Ramos (cell line): ENCODE data around the gene AQP10.
"Not testable (repeated sequence)": the region's sequence is repeated elsewhere in the genome, so short reads cannot be mapped to it uniquely, and the experiment has no call there.

Source experiments
- in situ Hi-C: fragments of 300-500 bp; cut with MboI; formaldehyde crosslinking; loops from one replicate; pipeline ENCODE4 v1.14.3; 2022; ENCODE audit warnings: low sequenced_read_pairs; ENCODE audit not compliant: unreplicated experiment

Gene AQP10, protein sequence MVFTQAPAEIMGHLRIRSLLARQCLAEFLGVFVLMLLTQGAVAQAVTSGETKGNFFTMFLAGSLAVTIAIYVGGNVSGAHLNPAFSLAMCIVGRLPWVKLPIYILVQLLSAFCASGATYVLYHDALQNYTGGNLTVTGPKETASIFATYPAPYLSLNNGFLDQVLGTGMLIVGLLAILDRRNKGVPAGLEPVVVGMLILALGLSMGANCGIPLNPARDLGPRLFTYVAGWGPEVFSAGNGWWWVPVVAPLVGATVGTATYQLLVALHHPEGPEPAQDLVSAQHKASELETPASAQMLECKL

DNA sequence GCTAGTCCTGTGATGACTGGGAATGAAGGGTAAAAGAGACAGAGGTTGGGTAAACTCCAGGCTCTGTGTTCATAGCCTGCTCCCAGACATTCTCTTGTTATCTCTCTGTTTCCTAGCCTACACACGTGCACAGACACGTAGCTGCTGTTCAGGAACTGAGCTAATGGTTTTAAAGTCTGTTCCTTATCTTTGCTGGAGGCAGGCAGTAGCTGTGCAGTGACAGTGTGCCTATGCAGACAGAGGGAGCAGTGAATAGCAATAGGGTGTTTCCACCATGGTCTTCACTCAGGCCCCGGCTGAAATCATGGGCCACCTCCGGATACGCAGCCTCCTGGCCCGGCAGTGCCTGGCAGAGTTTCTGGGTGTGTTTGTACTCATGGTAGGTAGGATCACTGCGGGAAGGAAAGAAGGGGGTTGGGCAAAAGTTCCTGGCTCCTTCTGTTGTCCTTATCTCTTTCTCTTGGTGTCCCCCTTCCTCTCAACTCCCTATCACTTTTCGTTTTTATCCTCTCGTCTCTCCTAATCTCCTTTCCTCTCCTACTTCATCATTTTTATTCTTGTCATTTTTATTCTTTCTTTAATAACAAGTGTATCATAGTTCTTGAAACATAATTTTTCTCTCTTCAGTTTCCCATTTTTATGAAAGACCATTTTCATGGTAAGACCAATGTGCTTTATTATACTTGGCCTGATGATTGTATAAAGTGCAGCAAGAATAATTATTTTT is at the start of gene AQP10:
Gene AQP10 (plus strand): TSS at position 212 of the 727 bp plus-strand sequence. CDS start 63 bp downstream, at position 275.
- in situ Hi-C loops = no loop called here

DNA sequence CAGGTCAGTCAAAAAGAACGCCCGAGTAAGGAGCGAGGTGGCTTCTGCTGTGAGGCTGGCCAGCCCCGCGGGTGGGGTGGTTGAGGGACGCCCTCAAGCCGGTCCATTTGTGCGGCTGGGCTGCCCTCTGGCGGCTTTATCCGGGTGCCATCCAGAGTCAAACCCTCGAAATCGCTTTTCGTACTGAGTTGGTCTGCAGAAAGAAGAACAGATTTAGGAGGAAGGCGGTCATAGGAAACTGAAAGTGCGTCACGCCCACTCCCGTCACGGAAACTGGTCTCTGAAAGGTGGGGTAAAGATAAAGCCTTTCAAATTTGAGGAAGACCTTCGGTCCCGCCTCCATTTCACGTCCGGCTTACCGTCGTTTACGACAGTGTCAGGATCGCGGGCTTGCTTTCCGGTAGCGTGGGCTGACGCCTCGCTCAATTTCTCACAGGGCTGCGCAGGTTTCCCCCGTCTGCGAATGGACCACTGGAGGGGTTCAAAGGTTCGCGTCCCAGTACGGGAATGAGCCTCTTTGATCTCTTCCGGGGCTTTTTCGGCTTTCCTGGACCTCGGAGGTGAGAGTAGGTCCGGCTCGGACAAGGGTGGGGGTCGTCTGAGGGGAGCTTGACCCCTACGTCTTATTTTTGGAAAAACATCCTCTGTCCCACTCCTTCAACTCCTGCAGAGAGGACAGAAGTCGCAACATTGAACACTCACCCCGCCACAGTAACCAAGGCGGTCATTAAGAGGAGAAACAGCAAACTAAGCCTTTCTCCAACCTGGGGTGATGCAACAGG is 48.5 kb upstream of the AQP10 start, which contains the start of gene HAX1:
Gene HAX1 (plus strand): TSS at position 413 of the 782 bp plus-strand sequence. CDS start 95 bp downstream, at position 508.
- in situ Hi-C loops = loop anchor here (5.0 to 10.0 kb wide), 2 partner anchors 80 to 608 kb away; partner anchors contain the start of gene TPM3

DNA sequence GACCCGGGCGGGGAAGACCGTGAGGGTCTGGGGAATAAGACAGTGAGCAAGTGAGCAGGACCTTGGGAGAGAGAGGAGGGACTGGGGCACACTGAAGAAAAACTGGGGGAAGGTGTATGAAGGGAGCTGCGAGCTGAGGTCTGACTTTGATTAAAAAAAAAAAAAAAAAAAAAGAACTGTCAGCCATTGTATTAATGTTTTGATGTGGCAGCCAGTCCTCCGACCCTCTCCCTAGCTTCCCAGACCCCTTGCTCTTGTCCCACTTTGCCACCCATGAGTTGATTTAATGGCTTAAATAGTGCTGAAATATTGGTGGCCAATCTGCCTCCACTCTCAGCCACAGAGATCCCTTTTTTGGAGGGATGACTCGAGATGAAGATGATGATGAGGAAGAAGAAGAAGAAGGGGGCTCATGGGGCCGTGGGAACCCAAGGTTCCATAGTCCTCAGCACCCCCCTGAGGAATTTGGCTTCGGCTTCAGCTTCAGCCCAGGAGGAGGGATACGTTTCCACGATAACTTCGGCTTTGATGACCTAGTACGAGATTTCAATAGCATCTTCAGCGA is 47.8 kb upstream of the AQP10 start:
- in situ Hi-C loops = loop anchor here (5.0 to 10.0 kb wide), 2 partner anchors 81 to 608 kb away; partner anchors contain the start of gene TPM3

DNA sequence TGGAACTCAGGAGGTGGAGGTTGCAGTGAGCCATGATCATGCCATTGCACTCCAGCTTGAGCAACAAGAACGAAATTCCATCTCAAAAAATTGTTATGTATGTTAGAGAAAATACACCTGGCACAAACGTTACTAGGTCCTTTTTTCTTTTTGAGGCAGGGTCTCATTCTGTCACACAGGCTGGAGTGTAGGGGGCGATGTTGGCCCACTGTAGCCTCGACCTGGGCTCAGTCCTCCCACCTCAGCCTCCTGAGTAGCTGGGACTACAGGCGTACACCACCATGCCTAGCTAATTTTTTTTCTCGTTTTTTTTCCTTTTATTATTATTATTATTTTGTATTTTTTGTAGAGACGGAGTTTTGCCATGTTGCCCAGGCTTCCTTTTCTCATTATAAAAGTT is 44.1 kb upstream of the AQP10 start:
- in situ Hi-C loops = loop anchor here (10.0 kb wide), 1 partner anchor 612 kb away; no protein-coding TSS in a partner anchor

DNA sequence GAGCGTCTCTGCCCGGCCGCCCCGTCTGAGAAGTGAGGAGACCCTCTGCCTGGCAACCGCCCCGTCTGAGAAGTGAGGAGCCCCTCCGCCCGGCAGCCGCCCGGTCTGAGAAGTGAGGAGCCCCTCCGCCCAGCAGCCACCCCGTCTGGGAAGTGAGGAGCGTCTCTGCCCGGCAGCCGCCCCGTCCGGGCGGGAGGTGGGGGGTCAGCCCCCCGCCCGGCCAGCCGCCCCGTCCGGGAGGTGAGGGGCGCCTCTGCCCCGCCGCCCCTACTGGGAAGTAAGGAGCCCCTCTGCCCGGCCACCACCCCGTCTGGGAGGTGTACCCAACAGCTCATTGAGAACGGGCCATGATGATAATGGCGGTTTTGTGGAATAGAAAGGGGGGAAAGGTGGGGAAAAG is 33.3 kb upstream of the AQP10 start:
- in situ Hi-C loops = not testable (repeated sequence)

DNA sequence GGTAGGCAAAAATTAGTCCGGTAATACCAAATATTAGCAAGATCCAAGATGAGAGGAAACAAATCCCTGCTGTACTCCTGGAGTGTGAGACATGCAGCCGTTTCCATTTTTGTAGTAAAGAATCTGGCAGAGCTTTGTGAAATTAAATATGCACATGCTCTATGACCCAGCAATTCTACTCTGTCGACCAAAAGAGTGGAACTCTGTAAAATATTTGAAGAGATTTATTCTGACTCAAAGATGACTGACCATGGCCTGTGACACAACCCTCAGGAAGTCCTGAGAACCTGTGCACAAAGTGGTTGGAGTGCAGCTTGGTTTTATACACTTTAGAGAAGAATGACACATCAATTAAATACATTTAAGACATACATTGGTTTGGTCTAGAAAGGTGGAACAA is 32.2 kb upstream of the AQP10 start:
- in situ Hi-C loops = no loop called here

DNA sequence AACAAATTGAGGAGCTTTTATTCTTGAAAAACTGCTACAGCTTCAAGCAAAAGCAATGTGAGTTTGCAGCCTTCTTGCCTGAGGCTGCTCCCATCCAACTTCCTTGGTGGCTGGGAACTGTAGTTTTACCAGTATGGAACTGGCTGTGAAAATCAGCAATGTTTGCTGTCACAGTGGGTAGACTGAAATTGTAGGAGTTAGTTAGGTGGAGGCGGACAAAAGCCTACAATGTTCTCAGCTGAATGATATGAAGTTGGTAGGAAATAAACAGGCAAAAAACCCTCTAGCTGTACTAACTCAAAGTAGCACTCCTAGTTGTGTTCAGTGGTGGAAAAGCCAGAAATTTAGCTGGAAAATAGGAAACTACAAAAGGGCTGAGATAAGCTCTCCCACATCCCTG is 30.0 kb upstream of the AQP10 start:
- in situ Hi-C loops = no loop called here

DNA sequence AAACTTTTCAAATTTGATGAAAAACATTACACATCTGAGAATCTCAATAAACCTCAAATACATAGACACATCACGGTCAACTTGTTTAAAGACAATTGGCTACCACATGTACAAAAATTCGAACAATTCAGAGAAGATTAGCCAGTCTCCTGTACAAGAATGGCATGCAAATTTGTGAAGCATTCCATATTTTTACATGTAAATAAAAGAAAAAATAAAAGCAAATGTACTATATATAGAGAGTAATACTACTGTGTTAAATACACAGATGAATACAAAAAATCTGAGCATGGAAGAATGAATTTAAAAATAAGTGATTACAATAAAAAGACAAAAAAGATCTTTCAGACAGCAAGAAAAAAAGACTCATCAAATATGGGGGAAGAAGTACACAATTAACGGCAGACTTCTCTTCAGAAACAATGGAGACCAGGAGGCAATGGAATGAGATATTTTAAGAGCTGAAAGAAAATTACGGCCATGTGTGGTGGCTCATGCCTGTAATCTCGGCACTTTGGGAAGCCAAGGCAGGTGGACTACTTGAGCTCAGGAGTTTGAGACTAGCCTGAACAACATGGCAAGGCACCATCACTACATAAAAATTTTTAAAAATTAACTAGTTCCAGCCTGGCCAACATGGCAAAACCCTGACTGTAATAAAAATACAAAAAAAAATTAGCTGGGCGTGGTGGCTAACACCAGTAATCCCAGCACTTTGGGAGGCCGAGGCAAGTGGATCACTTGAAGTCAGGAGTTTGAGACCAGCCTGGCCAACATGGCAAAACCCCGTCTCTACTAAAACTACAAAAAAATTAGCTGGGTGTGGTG is 25.3 kb upstream of the AQP10 start:
- in situ Hi-C loops = no loop called here

DNA sequence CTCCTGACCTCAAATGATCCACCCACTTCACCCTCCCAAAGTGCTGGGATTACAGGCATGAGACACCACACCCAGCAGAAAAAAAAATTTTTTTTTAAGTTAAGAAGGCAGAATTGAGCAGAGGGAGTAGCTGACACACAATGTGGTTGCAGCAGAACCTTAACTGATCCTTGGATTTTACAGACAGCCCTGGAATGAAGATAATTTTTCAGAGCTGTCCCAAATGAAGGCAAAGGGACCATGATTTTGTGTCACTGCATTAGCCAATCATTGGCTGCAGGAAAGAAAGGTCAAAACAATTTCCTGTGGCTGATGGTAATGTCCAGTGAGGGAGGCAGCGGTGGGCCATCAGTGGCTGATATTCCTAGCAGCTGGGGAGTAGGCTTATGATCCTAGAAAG is 19.3 kb upstream of the AQP10 start:
- in situ Hi-C loops = no loop called here

DNA sequence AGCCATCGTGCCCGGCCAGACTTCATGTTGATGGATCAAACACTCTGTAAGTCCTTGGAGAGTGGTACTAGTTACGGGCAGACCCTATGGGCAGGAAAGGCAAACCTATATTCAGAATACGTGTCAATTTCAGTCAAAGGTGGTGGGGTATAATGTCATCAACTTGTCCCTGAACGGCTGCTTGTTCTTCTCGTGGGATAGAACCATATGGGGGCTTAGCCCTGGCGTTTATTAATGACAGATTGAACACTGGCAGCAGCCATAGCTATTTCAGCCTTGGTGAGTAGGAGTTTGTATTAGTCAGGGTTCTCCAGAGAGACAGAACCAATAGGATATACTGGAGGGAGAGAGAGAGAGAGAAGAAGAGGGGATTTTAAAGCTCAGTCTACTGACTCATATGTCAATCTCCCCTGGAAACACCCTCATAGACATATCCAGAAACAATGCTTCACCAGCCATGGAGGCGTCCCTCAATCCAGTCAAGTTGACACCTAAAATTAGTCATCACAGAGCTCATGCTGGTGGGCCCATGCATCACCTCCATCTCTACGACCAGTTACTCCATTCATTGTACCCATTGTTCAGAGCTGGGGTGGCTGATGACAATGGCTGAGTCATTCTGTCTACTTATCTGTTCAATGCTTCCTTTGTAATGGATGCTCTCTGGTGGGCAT is 16.1 kb upstream of the AQP10 start:
- in situ Hi-C loops = no loop called here

DNA sequence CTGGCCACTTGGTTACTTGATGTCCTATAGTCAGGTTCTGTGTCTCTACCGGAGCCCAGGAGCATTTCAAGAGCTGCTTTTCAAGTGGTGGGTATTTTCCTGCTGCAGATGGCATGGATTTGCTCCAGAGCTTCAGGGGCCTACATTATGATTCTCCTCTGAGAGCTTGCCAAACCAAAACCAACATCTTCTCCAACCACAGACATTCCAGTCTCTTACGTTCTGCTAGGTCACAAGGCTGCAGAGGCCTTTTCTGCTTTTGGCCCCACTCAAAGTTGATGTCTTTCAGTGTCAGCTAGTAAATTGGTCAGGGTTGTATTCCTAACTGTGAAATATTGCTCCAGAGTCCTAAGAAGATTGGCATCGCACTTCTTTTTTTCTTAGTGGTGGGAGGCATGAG is 14.7 kb upstream of the AQP10 start:
- in situ Hi-C loops = no loop called here

DNA sequence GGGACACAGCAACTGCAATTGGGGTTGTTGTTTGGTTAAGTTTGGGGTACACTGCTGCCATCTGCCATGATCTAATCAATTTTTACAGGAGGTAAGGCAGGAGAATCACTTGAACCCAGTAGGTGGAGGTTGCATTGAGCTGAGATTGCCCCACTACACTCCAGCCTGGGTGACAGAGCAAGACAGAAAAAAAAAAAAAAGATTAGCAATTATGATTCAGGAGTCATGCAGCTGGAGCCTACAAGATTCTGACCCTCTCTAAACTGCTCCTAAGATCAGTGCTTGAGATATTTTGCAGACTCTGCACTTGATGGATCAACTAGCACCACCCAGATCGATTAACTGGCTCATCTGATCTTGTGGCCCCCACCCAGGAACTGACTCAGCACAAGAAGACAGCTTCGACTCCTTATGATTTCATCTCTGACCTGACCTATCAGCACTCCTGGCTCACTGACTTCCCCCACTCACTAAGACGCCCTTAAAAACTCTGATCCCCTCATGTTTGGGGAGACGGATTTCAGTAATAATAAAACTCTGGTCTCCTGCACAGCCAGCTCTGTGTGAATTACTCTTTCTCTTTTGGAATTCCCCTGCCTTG is 13.1 kb upstream of the AQP10 start:
- in situ Hi-C loops = not testable (repeated sequence)

DNA sequence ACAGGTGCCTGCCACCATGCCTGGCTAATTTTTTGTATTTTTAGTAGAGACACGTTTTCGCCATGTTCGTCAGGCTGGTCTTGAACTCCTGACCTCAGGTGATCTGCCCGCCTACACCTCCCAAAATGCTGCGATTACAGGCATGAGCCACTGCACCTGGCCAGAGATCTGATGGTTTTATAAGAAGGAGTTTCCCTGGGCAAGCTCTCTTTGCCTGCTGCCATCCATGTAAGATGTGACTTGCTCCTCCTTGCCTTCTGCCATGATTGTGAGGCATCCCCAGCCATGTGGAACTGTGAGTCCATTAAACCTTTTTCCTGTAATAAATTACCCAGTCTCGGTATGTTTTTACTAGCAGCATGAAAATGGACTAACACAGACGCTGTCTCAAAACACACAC is 11.8 kb upstream of the AQP10 start:
- in situ Hi-C loops = not testable (repeated sequence)

DNA sequence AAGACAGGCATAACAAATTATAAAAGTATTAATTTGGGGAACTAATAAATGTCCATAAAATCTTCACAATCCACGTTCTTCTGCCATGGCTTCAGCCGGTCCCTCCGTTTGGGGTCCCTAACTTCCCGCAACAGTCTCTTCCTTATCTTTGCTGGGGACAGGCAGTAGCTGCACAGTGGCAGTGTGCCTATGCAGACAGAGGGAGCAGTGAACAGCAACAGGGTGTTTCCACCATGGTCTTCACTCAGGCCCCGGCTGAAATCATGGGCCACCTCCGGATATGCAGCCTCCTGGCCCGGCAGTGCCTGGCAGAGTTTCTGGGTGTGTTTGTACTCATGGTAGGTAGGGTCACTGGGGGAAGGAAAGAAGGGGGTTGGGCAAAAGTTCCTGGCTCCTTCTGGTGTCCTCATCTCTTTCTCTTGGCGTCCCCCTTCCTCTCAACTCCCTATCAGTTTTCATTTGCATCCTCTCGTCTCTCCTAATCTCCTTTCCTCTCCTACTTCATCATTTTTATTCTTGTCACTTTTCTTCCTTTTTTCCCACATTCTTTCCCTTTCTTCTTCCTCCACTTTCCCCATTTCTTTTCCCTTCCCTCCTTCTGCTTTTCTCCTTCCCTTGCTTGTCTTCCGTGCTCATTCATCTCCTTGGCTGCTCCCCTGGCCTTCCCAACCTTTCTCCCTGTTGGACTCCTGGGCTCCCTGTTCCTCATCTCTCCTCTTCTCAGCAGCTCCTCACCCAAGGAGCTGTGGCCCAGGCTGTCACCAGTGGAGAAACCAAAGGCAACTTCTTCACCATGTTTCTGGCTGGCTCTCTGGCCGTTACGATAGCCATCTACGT is 8.4 kb upstream of the AQP10 start:
- in situ Hi-C loops = not testable (repeated sequence)

DNA sequence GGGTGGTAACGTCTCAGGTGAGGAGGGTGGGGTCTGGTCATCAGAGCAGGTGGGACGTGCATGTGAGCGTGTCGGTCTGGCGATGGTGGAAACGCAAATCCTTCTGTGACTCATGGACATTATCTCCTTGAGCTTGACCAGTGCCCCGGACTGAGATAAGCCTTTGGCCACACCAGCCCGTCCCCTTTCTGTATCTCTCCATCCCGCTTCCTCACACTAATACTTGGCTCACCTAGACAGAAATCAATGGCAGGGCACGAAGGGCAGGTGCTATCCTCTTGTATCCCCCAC is 7.9 kb upstream of the AQP10 start:
- in situ Hi-C loops = no loop called here

DNA sequence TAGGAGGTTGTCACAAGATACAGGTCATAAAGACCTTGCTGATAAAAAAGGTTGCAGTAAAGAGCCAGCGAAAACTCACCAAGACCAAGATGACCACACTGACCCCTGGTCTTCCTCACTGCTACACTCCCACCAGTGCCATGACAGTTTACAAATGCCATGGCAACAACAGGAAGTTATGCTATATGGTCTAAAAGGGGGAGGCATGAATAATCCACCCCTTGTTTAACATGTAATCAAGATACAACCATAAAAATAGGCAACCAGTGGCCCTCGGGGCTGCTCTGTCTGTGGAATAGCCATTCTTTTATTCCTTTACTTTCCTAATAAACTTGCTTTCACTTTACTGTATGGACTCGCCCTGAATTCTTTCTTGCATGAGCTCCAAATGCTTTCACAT is 6.7 kb upstream of the AQP10 start:
- in situ Hi-C loops = not testable (repeated sequence)

DNA sequence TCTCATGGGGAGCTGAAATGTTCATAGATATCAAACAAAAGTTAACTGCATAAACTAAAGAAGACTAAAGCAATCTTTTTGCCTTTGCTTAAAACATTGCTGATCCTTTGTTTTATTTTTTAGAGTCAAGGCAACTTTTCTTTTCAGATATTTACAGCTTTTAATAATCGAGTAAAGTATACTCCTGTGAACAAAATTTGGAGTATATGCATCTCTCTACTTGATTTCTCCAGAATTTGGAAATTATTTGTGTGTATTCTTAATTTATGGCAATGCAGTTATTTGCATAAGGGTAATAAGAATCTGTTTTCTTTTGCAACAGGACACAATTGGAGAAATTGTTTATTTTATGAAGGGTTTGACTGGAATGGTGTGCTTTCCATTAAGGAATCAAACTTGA is 4.2 kb upstream of the AQP10 start:
- in situ Hi-C loops = no loop called here

DNA sequence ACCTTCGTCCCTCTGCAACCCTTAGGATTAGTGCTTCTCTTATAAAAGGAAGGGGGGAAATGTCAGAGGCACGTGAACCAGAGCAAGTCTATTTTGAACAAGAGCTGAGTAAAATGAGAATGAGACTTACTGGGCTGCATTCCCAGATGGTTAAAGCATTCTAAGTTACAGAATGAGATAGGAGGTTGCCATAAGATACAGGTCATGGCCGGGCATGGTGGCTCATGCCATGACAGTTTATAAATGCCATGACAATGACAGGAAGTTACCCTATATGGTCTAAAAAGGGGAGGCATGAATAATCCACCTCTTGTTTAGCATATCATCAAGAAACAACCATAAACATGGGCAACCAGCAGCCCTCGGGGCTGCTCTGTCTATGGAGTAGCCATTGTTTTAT is 2.5 kb upstream of the AQP10 start:
- in situ Hi-C loops = no loop called here
